GM12864 (cell line): ENCODE measurements around the gene PLCB4.

ENCODE experiments used
- DNase-seq: peaks from one replicate; pipeline ENCODE4 v3.0.0-alpha.2; 2011; ENCODE audit warnings: low read depth
- H3K4me3 ChIP-seq: 2 replicates; pipeline ENCODE4 v1.5.1; 2011; ENCODE audit warnings: mild to moderate bottlenecking, low read depth, low read length, control low read depth
- TF ChIP-seq, protein P1 (sequence below): IDR thresholded peaks from 2 replicates; pipeline ENCODE4 v1.5.1; 2011; ENCODE audit warnings: low read depth, mild to moderate bottlenecking, moderate library complexity, low read length, control low read depth, inconsistent platforms; ENCODE audit errors: missing control alignments

The PLCB4 gene

GRCh38 chr20:9071976-9072726, 3.3 kb downstream of the PLCB4 start:
- no peak overlapping the region for H3K4me3 ChIP-seq

DNA sequence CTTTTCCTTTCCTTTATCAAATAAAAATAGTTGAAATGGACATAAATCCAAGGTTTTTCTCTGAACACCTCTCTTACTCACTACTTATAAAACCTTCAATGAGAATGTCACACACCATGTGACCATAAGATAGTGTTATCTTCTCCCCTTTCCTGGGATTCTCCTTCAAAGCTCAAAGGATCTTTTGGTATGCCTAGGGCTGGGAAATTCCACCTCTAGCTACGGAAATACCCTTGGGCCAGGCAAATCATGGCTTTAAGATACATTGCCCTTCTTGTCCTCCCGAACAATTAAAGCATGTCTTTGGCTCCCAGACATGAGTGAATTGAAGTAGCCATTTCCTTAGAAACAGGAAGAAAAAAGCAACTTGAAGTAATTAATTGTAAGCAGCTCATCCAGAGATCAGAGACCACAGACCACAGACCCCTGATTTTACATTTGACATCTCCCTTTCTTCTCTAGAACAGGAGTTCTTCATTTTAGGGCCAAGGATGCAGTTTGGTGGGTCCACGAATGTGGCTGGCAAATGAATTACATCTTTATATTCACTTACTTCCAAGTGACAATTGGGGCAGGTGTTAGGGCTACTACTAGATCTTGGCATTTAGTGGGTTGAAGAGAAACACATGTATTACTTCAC, 4.1 kb downstream of the PLCB4 start:
- DNase-seq = no peak
- TF ChIP-seq, protein P1, sequence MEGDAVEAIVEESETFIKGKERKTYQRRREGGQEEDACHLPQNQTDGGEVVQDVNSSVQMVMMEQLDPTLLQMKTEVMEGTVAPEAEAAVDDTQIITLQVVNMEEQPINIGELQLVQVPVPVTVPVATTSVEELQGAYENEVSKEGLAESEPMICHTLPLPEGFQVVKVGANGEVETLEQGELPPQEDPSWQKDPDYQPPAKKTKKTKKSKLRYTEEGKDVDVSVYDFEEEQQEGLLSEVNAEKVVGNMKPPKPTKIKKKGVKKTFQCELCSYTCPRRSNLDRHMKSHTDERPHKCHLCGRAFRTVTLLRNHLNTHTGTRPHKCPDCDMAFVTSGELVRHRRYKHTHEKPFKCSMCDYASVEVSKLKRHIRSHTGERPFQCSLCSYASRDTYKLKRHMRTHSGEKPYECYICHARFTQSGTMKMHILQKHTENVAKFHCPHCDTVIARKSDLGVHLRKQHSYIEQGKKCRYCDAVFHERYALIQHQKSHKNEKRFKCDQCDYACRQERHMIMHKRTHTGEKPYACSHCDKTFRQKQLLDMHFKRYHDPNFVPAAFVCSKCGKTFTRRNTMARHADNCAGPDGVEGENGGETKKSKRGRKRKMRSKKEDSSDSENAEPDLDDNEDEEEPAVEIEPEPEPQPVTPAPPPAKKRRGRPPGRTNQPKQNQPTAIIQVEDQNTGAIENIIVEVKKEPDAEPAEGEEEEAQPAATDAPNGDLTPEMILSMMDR = no peak
- no peak overlapping the region for H3K4me3 ChIP-seq

More at GRCh38 chr20:9071976-9072726, 3.3 kb downstream of the PLCB4 start:
- DNase-seq = no peak
- TF ChIP-seq, protein P1 = no peak

- H3K4me3 ChIP-seq = no peak overlapping the region
- no peak for DNase-seq
- TF ChIP-seq, protein P1 = no peak
Measured at GRCh38 chr20:9075264-9076095, 6.6 kb downstream of the PLCB4 start.

GRCh38 chr20:9076440-9076839, 7.6 kb downstream of the PLCB4 start:
- TF ChIP-seq, protein P1 = no peak
- H3K4me3 ChIP-seq = no peak overlapping the region
- no peak for DNase-seq

DNA sequence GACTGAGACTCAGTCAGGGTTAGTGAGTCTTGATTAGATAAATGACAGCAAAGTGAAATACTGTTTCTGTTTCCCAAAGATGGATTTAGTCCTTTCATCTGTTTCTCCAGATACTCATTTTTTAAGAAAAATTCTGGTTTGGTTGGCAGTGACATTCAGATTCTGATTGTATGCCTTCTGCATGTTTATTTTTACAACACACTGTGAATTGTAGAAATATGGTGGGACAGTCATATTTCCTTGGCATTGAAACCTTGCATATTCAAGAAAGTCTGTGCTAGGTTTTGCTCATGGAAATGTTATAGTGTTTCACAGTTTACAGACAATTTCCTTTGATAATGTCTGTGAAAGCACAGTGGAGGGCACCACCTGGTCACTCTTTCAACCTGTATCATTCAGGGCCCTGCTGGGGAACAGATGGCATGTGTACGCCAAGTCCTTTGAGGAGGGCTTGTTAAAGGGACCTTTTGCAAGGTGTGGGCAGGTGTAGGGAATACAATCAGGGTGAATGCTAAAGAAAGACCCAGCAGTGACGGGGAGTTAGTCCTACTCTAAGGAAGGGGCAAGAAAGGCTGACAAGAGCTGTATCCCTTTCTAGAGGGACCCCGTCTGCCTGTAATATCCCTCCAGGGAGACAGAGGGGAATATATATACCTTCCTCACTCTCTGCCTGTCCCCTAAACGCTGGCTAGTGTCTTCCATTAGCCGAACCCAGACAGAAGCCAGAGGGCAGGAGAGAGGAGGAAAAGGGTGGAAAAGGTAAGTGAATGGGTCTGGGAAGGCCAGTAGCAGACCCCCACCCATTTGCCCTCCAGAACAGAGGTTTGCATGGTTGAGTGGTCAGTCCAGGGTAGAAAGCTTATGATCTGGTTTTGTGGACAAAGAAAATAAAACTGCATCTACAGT, 10.2 kb downstream of the PLCB4 start:
- no peak for DNase-seq
- TF ChIP-seq, protein P1 = no peak
- H3K4me3 ChIP-seq = no peak overlapping the region

DNA sequence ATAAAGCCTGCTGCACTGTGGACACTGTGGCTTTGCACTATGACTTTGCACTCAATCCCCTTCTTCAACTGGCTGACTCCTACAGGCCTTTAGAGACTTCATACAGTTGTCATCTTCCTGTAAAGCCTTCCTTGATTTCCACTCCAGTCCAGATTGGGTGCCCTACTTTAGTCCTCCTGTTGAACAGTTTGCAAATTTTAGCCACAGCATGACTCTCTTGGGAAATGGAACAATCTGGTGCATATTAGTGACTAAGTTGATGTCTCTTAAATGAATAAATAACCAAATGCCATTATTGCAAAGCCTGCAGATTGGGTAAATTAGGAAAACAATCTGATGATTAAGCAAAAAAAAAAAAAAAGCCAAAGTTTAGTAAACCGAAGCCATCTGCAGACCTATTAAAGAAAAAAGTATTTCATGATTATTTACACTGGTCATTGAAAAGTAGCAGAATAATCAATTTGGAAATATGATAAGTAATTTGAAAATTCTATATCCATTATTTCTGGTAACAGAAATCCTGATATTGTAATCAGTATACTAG, 12.6 kb downstream of the PLCB4 start:
- TF ChIP-seq, protein P1 = no peak
- no peak overlapping the region for H3K4me3 ChIP-seq
- no peak for DNase-seq
